Measurements from ENCODE around the gene GRIN2C.

DNA sequence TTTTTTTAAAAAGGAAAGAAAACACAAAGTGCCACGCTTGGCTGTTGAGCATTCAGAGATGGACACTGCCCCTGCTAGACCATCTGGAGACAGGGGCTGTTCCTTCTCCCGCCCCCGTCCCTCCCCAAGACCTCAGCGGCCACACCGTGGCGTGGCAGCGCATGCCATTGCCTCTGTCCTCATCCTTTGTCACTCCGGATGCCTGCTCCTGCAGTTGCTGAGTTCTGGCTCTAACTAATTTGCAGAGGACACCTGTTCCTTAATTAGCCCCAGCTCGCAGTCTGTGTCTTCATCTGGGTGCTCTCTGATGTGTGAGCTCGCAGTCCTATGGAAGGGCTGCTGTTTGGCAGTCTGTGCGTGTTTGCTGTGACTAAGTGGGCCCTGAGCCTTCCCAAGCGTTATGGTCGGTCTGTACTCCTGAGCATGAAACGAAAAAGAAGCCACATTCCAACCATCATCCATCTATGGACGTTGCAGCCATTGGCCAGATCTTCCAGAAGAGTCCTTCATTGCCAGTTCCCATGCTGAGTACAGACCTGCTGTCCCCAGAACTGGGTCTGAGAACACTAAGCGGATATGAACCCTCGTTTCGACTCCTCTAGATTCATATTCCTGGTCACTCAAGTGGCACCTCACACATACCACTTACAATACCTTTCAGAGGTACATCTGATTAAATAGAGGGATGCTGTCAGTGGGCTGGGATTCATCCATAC, 42.6 kb downstream of the GRIN2C start:
- TF ChIP-seq POLR2AphosphoS5 (IDR thresholded peaks at IDR 0.05; ENCODE audit: low read depth, low read length) (no peak), TAF1 (IDR thresholded peaks at IDR 0.05; ENCODE audit: borderline replicate concordance, insufficient read depth, low read length) (no peak)

Data from PFSK-1 (cell line).